GM19025 (cell line): ENCODE results near the gene TRIM16.
A peak's percentile ranks its signal among the peaks of the same experiment; 100 is the strongest.
"Not testable (repeated sequence)": the region's sequence is repeated elsewhere in the genome, so short reads cannot be mapped to it uniquely, and the experiment has no call there.

Source experiments
- ATAC-seq: cut with Tn5 transposase; IDR thresholded peaks from one replicate; pipeline ENCODE4 v1.9.1; 2021; ENCODE audit warnings: mild to moderate bottlenecking, low read depth, moderate library complexity; ENCODE audit not compliant: unreplicated experiment

Gene TRIM16

DNA sequence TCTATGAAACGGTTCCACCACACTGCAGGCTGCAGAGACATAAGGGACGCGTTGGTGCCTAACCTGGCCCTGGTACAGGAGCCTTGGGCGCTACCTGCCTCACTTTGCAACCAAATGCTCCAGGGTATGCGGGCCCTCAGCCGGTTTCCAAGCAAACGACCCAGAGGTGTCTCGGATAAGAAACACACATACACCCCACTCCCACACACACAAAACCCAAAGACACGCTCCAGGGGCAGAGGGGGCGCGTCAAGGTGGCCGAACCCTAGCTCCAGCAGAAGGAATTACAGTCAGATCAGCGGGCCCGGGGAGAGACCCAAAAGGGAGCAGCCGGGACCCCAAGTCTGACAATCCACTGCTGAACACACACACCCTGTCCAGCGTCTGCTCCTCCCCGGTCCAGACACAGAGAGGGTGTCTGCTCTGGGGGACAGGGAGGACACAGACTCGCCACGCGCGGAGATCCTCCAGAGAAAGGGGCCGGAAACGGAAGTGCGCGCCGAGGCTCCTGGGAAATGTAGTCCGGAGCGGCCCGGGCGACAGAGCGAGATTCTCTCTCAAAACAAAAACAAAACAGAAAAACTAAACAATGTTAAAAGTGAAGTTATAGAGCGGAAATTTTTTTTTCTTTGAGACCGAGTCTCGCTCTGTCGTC is at the start of gene TRIM16:
TSS of gene TRIM16 (minus strand) at position 488 of the 655 bp plus-strand sequence. CDS start 32,702 bp downstream, outside the sequence.
- ATAC-seq, result peak; percentile 92

- ATAC-seq, result not testable (repeated sequence)
These were observed 49.2 kb upstream of the TRIM16 start for GRCh38 chr17:15733174-15733789.

DNA sequence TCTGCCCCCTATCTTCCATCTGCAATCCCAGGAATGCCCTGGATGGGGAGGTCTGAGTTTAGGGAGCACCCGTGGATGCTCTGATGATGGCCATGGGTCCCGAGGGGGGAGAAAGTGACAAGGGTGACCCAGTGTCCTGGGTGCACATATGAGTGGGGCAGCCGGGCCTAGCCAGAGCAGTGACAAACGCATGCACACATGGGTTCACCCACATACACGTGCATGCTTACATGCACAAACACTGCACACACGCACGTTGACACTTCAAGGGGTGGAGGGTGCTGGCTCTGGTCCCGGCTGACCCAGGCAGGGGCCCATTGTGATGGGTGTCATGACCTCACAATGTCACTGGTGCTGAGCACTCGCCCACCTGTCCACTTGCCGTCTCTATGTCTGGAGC is 47.8 kb upstream of the TRIM16 start, which contains the start of gene TBC1D26:
TSS of gene TBC1D26 (plus strand) at position 384 of the 400 bp plus-strand sequence. CDS start 3,066 bp downstream, outside the sequence.
- ATAC-seq, result not testable (repeated sequence)

DNA sequence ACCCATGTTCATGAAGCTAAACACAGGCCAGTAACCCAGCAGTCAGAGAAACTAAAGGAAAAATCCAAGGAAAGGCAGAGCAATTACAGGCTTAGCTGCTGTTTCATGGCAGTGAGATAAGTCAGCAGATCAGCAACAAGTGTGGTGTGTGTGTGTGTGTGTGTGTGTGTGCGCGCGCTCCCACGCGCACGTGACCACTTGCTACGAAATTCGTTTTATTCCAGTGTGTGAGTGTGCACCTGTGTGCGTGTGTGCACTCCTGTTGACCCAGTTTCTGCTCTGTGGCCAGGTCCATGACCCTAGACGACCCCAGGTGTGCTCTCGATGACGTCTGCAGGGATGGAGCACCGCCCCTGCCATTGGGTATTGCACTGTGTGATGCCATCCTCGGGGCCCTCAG is 46.4 kb upstream of the TRIM16 start:
- ATAC-seq, result not testable (repeated sequence)

- not testable (repeated sequence) for ATAC-seq
These were observed 32.8 kb upstream of the TRIM16 start for GRCh38 chr17:15716601-15717563.

DNA sequence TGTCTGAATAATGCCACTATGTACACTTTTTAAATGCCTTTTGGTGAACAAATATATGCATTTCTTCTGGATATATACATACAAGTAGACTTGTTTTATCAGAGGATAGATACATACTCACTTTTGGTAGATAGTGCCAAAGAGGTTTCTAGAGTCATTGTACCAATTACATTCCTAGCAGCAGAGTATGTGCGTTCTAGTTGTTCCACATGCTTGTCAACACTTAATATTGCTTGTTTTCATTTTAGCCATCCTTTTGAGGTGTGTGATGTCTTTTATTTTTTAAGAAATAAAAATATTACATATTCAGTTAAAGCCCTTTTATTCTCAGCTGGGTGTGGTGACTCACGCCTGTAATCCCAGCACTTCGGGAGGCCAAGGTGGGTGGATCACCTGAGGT is 24.8 kb upstream of the TRIM16 start:
- not testable (repeated sequence) for ATAC-seq

- ATAC-seq, result not testable (repeated sequence)
These were observed 20.7 kb upstream of the TRIM16 start for GRCh38 chr17:15704813-15705212.

- ATAC-seq, result not testable (repeated sequence)
These were observed 20.1 kb upstream of the TRIM16 start for GRCh38 chr17:15704239-15704638.

DNA sequence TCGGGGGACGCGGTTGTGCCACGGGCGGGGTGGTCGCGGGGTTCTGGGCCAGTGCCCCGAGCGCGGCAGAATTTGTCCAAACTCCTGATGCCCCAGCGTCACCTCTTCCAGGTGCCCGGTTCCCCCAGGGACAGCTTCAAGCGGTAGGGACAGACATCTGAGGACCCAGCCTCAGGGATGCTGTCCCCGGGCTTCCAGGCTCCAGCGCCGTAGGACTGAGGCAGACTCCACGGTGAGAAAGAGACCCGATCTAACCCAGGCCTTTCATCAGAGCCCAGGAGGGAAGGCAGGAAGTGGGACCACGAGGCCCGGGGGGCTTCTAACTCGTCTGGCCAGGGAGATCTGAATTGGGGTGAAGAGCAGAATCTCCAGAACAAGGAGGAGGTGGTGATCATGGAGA is 15.8 kb upstream of the TRIM16 start:
- ATAC-seq, result not testable (repeated sequence)

DNA sequence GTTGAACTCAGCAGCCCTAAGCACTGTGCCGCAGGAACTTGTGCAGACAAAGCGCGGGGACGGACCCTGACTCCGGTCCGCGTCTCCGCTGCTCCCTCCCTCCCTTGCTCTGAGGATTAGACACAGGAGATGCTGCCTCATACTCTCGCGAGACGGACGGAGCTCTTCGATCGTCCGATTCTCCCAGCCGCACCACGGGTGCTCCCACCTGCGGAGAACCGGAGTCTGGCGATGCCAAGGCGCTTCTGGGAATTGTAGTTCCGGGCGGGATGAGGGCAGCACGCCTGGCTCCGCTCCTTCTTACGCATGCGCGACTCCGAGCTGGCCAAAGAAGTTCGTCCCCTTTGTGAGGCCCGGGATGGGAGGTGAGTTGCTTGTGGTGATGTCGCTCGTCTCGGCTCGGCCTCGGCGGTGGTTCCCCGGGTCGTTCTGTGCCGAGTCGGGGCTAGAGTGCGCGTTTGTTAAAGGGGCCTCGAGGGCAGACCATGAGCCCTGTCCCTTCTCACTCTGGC is 15.4 kb upstream of the TRIM16 start, which contains the start of gene ZNF286A:
TSS of gene ZNF286A (plus strand) at position 340 of the 512 bp plus-strand sequence. CDS start 578 bp downstream, outside the sequence.
- peak; percentile 93 for ATAC-seq

- not testable (repeated sequence) for ATAC-seq
These were observed 14.9 kb upstream of the TRIM16 start for GRCh38 chr17:15698967-15699366.

GRCh38 chr17:15687494-15687893 is 3.4 kb upstream of the TRIM16 start:
- ATAC-seq, result not testable (repeated sequence)

DNA sequence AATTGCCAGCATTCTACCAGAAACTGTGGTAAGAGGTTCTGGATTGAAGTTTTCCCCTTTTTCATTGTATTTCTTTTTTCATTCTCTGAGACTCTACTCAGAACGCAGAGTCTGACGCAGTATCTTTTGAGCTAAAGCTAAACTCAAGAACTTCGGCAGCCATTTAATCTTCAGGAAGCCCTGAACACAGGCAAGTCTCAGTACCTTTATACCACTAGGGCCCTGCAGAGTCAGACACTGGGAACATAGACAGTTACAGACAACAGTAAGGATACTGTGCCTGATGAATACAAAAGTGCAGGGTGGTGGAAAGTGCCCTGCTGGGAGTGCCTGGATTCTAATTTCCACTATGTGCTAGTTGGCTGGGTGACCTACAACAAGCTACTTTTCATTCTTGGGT is 976 bp downstream of the TRIM16 start:
- not testable (repeated sequence) for ATAC-seq

GRCh38 chr17:15675991-15676390 is 8.1 kb downstream of the TRIM16 start:
- ATAC-seq, result not testable (repeated sequence)

DNA sequence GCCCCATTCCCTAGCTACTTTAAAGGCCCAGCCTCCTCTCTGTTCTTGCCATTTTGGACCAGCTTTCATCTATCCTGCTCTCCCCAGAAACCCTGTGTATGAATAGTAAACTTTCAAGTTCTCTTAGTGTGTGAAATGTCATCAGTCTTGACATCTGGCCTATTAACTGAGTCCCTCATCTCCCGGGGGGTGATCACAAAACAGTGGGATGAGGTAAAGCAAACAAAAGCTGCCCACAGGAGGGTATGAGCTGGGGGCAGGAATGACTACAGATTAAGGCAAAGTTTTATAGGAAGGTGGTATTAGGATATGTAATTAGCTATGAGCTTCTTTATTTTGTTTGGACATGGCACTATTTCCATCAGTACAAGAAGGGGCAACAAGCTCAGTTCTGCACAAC is 9.5 kb downstream of the TRIM16 start:
- not testable (repeated sequence) for ATAC-seq

- not testable (repeated sequence) for ATAC-seq
These were observed 14.6 kb downstream of the TRIM16 start for GRCh38 chr17:15669526-15669925.

- no peak for ATAC-seq
These were observed 20.4 kb downstream of the TRIM16 start for GRCh38 chr17:15663691-15664090.

DNA sequence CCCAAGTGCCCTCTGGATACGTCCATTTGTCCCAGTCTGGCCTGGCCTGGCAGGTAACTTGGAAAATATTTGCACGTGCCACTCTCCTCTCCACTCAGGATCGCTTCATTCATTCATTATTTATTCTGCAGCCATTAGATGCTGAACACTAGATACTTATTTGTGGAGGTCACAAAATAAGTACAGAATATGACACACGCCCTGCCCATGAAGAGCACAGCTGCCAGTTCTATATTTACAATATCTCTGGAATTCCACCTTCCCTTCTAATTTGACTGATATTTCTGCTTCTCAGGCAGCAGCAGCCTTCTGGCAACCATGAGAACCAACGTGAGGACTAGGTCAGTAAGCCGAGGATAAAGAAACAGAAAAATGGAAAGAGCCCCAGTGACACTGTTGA is 20.9 kb downstream of the TRIM16 start:
- ATAC-seq, result no peak

GRCh38 chr17:15662681-15663080 is 21.4 kb downstream of the TRIM16 start:
- no peak for ATAC-seq

GRCh38 chr17:15660077-15660476 is 24.0 kb downstream of the TRIM16 start:
- ATAC-seq, result no peak
